ENCODE measurements around the gene FCER1G. TPM values are rescaled to one million over a fixed set of nuclear protein-coding genes. Genes with fewer than 3 reads are reported as not detected.

The FCER1G gene
- total RNA-seq, 1 donor, result not detected

GRCh38 chr1:161266202-161266601, 51.1 kb downstream of the FCER1G start:
- no peak for TF ChIP-seq CTCF (IDR thresholded peaks at IDR 0.05; ENCODE audit: insufficient read depth, low read length)
- no peak overlapping the region for H3K4me3 ChIP-seq (ENCODE audit: low read depth, low read length)
- no peak for DNase-seq (ENCODE audit: low read depth)

GRCh38 chr1:161266836-161267235, 51.7 kb downstream of the FCER1G start:
- H3K4me3 ChIP-seq (ENCODE audit: low read depth, low read length), result no peak overlapping the region
- TF ChIP-seq CTCF (IDR thresholded peaks at IDR 0.05; ENCODE audit: insufficient read depth, low read length), result no peak
- DNase-seq (ENCODE audit: low read depth), result no peak

- no peak for DNase-seq (ENCODE audit: low read depth)
- H3K4me3 ChIP-seq (ENCODE audit: low read depth, low read length), result no peak overlapping the region
- no peak for TF ChIP-seq CTCF (IDR thresholded peaks at IDR 0.05; ENCODE audit: insufficient read depth, low read length)
Observed at GRCh38 chr1:161267321-161267720, 52.2 kb downstream of the FCER1G start.

Other genes starting within 250 kb of the FCER1G start
- gene F11R, start 194.1 kb upstream of the FCER1G start, total RNA-seq (ENCODE audit: low replicate concordance), result 0.36 and 3.3 TPM in 2 replicates
- gene TSTD1, start 176.3 kb upstream of the FCER1G start, total RNA-seq (ENCODE audit: low replicate concordance), result 0.90 TPM in 1 of 2 replicates, not detected in the other
- 23.5 and 36.2 TPM in 2 replicates for gene USF1, start 169.3 kb upstream of the FCER1G start, total RNA-seq (ENCODE audit: low replicate concordance)
- not detected in 2 replicates for gene ARHGAP30, start 145.4 kb upstream of the FCER1G start, total RNA-seq (ENCODE audit: low replicate concordance)
- not detected in 2 replicates for gene NECTIN4, start 125.7 kb upstream of the FCER1G start, total RNA-seq (ENCODE audit: low replicate concordance)
- gene KLHDC9, start 116.9 kb upstream of the FCER1G start, total RNA-seq (ENCODE audit: low replicate concordance), result 0.90 and 1.8 TPM in 2 replicates
- 39.9 and 50.2 TPM in 2 replicates for gene PFDN2, start 97.3 kb upstream of the FCER1G start, total RNA-seq (ENCODE audit: low replicate concordance)
- 13.3 and 18.3 TPM in 2 replicates for gene NIT1, start 97.2 kb upstream of the FCER1G start, total RNA-seq (ENCODE audit: low replicate concordance)
- 7.8 and 25.8 TPM in 2 replicates for gene DEDD, start 82.6 kb upstream of the FCER1G start, total RNA-seq (ENCODE audit: low replicate concordance)
- gene UFC1, start 61.3 kb upstream of the FCER1G start, total RNA-seq (ENCODE audit: low replicate concordance), result 65.3 and 111 TPM in 2 replicates
- gene USP21, start 55.8 kb upstream of the FCER1G start, total RNA-seq (ENCODE audit: low replicate concordance), result 6.1 and 11.6 TPM in 2 replicates
- gene PPOX, start 48.9 kb upstream of the FCER1G start, total RNA-seq (ENCODE audit: low replicate concordance), result 14.0 and 16.0 TPM in 2 replicates
- gene B4GALT3, start 37.8 kb upstream of the FCER1G start, total RNA-seq (ENCODE audit: low replicate concordance), result 8.3 and 11.4 TPM in 2 replicates
- gene ADAMTS4, start 16.2 kb upstream of the FCER1G start, total RNA-seq (ENCODE audit: low replicate concordance), result 1.1 and 3.1 TPM in 2 replicates
- 65.4 and 67.5 TPM in 2 replicates for gene NDUFS2, start 12.9 kb upstream of the FCER1G start, total RNA-seq (ENCODE audit: low replicate concordance)
- gene APOA2, start 8.3 kb downstream of the FCER1G start, total RNA-seq (ENCODE audit: low replicate concordance), result not detected in 2 replicates
- gene TOMM40L, start 10.8 kb downstream of the FCER1G start, total RNA-seq (ENCODE audit: low replicate concordance), result 5.2 and 9.1 TPM in 2 replicates
- not detected in 2 replicates for gene NR1I3, start 22.9 kb downstream of the FCER1G start, total RNA-seq (ENCODE audit: low replicate concordance)
- gene PCP4L1, start 43.5 kb downstream of the FCER1G start, total RNA-seq (ENCODE audit: low replicate concordance), result not detected in 2 replicates
- 0.09 and 1.2 TPM in 2 replicates for gene MPZ, start 94.7 kb downstream of the FCER1G start, total RNA-seq (ENCODE audit: low replicate concordance)
- 52.1 and 56.5 TPM in 2 replicates for gene SDHC, start 99.1 kb downstream of the FCER1G start, total RNA-seq (ENCODE audit: low replicate concordance)
- gene CFAP126, start 152.6 kb downstream of the FCER1G start, total RNA-seq (ENCODE audit: low replicate concordance), result not detected in 2 replicates